Measurements from ENCODE around the gene NYAP1. TPM values are rescaled to one million over a fixed set of nuclear protein-coding genes. Genes with fewer than 3 reads are reported as not detected.
"Not testable (repeated sequence)": the region's sequence is repeated elsewhere in the genome, so short reads cannot be mapped to it uniquely, and the experiment has no call there.

The NYAP1 gene
- total and polyA plus RNA-seq, 4 donors, result 0.32 to 1.1 (median 0.46) TPM

DNA sequence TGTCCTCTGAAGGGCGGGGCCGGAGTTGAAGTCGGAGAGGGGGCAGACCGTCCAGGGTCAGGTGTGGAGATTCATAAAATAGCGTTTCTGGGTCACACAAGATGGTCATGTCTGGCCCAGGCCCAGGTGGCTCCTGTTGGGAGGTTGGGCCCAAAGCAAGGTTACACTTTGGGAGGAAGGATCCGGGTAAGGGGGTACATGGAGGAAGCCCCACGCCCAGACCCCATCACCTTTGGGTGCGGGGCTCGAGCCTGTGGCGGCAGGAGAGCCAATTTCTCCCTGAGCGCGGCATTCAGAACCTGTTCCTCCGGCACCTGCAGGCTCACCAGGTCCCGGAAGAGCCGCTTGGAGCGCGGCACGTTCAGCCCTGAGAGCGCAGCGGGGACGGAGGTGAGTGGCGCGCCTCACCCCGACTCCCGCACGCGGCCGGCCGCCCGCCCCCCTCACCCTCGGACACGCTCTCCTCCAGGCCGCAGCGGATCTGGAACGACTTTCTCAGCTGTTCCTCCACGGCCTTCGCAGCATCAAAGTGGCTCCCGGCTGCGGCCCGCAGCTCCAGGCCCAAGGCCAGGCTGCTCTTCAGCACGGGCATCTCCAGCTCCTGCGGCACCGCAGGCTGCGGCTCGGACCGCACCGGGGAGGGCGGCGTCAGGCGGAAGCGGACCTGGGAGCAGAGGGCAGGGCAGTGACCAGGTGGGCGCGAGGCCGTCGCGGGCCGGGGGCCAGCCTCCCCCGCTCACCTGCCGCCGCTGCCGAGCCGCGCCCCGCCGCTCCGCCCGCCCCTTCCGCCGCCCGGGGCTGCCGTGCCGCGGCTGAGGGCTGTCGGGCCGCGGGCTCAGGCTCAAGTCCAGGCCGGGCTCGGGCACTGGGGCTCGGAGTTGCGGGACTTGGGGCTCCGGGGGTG is 48.1 kb upstream of the NYAP1 start:
- H3K36me3 ChIP-seq (ENCODE audit: control insufficient read depth in 4 of 4, insufficient read depth in 4 of 4, low read length in 4 of 4), result peaks cover 4 to 28% (median 18%) of the 10 kb centered on the region in 4 donors
- H3K4me3 ChIP-seq, result peak overlapping the region; percentile 78
- no peaks in the 10 kb centered on the region for H3K27me3 ChIP-seq (ENCODE audit: control insufficient read depth in 3 of 3, insufficient read depth in 3 of 3, low read length in 2 of 3)
- H3K4me1 ChIP-seq (ENCODE audit: control insufficient read depth in 5 of 5, insufficient read depth in 5 of 5, low read length in 5 of 5), result peaks cover 4 to 25% (median 14%) of the 10 kb centered on the region in 5 donors
- no peaks in the 10 kb centered on the region for H3K9me3 ChIP-seq (ENCODE audit: control insufficient read depth in 4 of 4, insufficient read depth in 3 of 4, low read length in 3 of 4)
- H3K27ac ChIP-seq (ENCODE audit: low read depth in 1 of 2, low read length in 1 of 2), result peak overlapping the region; percentile 94 to 96
- DNase-seq, result peak; percentile 32 to 34 (median 34)
- no peak for TF ChIP-seq CTCF (IDR thresholded peaks at IDR 0.05; ENCODE audit: control extremely low read depth, extremely low read depth)
- ATAC-seq (ENCODE audit: insufficient read depth, low FRiP score), result peak; percentile 13
- WGBS, 2 donors, result 1 to 2% methylated on average over 51 to 81 of the region's 81 CpGs
- peak overlapping the region in 1 of 2 donors; percentile 49 for H3K9ac ChIP-seq (ENCODE audit: insufficient read depth in 1 of 2, low read length in 2 of 2)

DNA sequence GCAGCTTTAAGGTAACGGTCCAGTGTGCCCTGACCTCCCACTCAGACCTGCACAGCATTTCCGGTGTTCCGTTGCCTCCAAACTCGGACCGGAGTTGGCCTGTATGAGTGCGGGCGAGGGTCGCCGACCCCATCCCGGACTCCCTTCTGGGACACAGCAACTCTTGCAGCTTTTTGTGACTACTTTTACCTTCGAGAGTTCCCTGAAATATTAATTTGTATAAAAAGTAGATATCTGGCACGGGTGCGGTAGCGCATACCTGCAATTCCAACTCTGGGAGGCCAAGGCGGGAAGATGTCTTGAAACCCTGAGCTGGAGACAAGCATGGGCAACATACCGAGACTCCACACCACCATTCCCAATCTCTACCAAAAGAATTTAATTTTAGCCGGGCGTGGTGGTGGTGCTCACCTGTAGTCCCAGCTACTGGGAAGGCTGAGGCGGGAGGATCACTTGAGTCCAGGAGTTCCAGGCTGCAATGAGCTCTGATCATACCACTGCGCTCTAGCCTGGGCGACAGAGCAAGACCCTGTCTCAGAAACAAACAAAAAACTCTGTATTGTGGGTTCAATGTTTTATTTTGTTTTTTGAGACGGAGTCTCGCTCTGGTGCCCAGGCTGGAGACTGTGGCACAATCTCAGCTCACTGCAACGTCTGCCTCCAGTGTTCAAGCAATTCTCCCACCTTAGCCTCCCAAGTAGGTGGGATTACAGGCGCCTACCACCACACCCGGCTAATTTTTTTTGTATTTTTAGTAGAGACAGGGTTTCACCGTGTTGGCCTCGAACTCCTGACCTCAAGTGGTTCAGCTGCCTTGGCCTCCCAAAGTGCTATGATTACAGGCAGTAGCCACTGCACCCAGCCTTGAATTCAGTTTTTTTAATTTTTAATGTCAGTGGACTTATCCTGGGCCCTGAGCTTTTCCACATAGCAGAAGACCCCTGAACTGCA is 46.3 kb upstream of the NYAP1 start:
- H3K4me1 ChIP-seq (ENCODE audit: control insufficient read depth in 5 of 5, insufficient read depth in 5 of 5, low read length in 5 of 5), result peaks cover 0 to 13% (median 6%) of the 10 kb centered on the region in 5 donors
- no peaks in the 10 kb centered on the region for H3K27me3 ChIP-seq (ENCODE audit: control insufficient read depth in 3 of 3, insufficient read depth in 3 of 3, low read length in 2 of 3)
- no peaks in the 10 kb centered on the region for H3K9me3 ChIP-seq (ENCODE audit: control insufficient read depth in 4 of 4, insufficient read depth in 3 of 4, low read length in 3 of 4)
- no peak overlapping the region for H3K4me3 ChIP-seq
- H3K9ac ChIP-seq (ENCODE audit: insufficient read depth in 1 of 2, low read length in 2 of 2), result peak overlapping the region in 1 of 2 donors; percentile 26
- no peak for DNase-seq
- WGBS, 2 donors, result 91 to 94% methylated on average over 28 of the region's 28 CpGs
- peaks cover 4 to 21% (median 18%) of the 10 kb centered on the region in 4 donors for H3K36me3 ChIP-seq (ENCODE audit: control insufficient read depth in 4 of 4, insufficient read depth in 4 of 4, low read length in 4 of 4)
- TF ChIP-seq CTCF (IDR thresholded peaks at IDR 0.05; ENCODE audit: control extremely low read depth, extremely low read depth), result no peak
- no peak overlapping the region for H3K27ac ChIP-seq (ENCODE audit: low read depth in 1 of 2, low read length in 1 of 2)
- ATAC-seq (ENCODE audit: insufficient read depth, low FRiP score), result no peak

GRCh38 chr7:100438172-100438571 is 45.6 kb upstream of the NYAP1 start:
- no peak overlapping the region for H3K27ac ChIP-seq (ENCODE audit: low read depth in 1 of 2, low read length in 1 of 2)
- no peak overlapping the region for H3K9ac ChIP-seq (ENCODE audit: insufficient read depth in 1 of 2, low read length in 2 of 2)
- peaks cover 4 to 17% (median 12%) of the 10 kb centered on the region in 4 donors for H3K36me3 ChIP-seq (ENCODE audit: control insufficient read depth in 4 of 4, insufficient read depth in 4 of 4, low read length in 4 of 4)
- no peaks in the 10 kb centered on the region for H3K27me3 ChIP-seq (ENCODE audit: control insufficient read depth in 3 of 3, insufficient read depth in 3 of 3, low read length in 2 of 3)
- peaks cover 0 to 13% (median 8%) of the 10 kb centered on the region in 5 donors for H3K4me1 ChIP-seq (ENCODE audit: control insufficient read depth in 5 of 5, insufficient read depth in 5 of 5, low read length in 5 of 5)
- DNase-seq (no peak), ATAC-seq (ENCODE audit: insufficient read depth, low FRiP score) (no peak)
- no peak overlapping the region for H3K4me3 ChIP-seq
- 47 to 60% methylated on average over 2 of the region's 2 CpGs for WGBS, 2 donors
- TF ChIP-seq CTCF (IDR thresholded peaks at IDR 0.05; ENCODE audit: control extremely low read depth, extremely low read depth), result no peak
- H3K9me3 ChIP-seq (ENCODE audit: control insufficient read depth in 4 of 4, insufficient read depth in 3 of 4, low read length in 3 of 4), result no peaks in the 10 kb centered on the region

DNA sequence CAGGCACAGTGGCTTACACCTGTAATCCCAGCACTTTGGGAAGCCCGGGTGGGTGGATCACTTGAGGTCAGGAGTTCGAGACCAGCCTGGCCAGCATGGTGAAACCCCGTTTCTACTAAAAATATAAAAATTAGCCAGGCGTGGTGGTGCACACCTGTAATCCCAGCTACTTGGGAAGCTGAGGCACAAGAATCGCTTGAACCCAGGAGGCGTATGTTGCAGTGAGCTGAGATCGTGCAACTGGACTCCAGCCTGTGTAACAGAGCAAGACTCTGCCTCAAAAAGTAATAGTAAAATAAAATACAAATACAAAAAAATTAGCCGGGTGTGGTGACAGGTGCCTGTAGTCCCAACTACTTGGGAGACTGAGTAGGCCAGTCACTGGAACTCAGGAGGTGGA is 45.0 kb upstream of the NYAP1 start:
- H3K9me3 ChIP-seq (ENCODE audit: control insufficient read depth in 4 of 4, insufficient read depth in 3 of 4, low read length in 3 of 4); H3K4me3 ChIP-seq; H3K4me1 ChIP-seq (ENCODE audit: control insufficient read depth in 5 of 5, insufficient read depth in 5 of 5, low read length in 5 of 5); H3K27me3 ChIP-seq (ENCODE audit: control insufficient read depth in 3 of 3, insufficient read depth in 3 of 3, low read length in 2 of 3); H3K9ac ChIP-seq (ENCODE audit: insufficient read depth in 1 of 2, low read length in 2 of 2); H3K27ac ChIP-seq (ENCODE audit: low read depth in 1 of 2, low read length in 1 of 2); DNase-seq; ATAC-seq (ENCODE audit: insufficient read depth, low FRiP score): not testable (repeated sequence)
- WGBS, 2 donors, result 94 to 97% methylated on average over 8 of the region's 8 CpGs
- H3K36me3 ChIP-seq (ENCODE audit: control insufficient read depth in 4 of 4, insufficient read depth in 4 of 4, low read length in 4 of 4), result peaks cover 3 to 11% (median 8%) of the 10 kb centered on the region in 4 donors

GRCh38 chr7:100439244-100439643 is 44.5 kb upstream of the NYAP1 start:
- H3K27me3 ChIP-seq (ENCODE audit: control insufficient read depth in 3 of 3, insufficient read depth in 3 of 3, low read length in 2 of 3); H3K27ac ChIP-seq (ENCODE audit: low read depth in 1 of 2, low read length in 1 of 2); H3K4me1 ChIP-seq (ENCODE audit: control insufficient read depth in 5 of 5, insufficient read depth in 5 of 5, low read length in 5 of 5); H3K9ac ChIP-seq (ENCODE audit: insufficient read depth in 1 of 2, low read length in 2 of 2); H3K36me3 ChIP-seq (ENCODE audit: control insufficient read depth in 4 of 4, insufficient read depth in 4 of 4, low read length in 4 of 4); ATAC-seq (ENCODE audit: insufficient read depth, low FRiP score); H3K9me3 ChIP-seq (ENCODE audit: control insufficient read depth in 4 of 4, insufficient read depth in 3 of 4, low read length in 3 of 4); H3K4me3 ChIP-seq; DNase-seq: not testable (repeated sequence)
- WGBS, 2 donors, result 93 to 94% methylated on average over 7 of the region's 7 CpGs

Measured in lung (tissue), 12 donors.